Stomach (tissue), 9 donors: ENCODE data around the gene FZR1. TPM values are rescaled to one million over a fixed set of nuclear protein-coding genes. Genes with fewer than 3 reads are reported as not detected.
"Not testable (repeated sequence)": the region's sequence is repeated elsewhere in the genome, so short reads cannot be mapped to it uniquely, and the experiment has no call there.

Source experiments
- DNase-seq, 2 donors: peaks; one replicate each; pipeline versions ENCODE4 v3.0.0 to v3.0.0-alpha.2; 2013 to 2019
- H3K27ac ChIP-seq, 5 donors: fragments of 200-600 bp in 4 of 5; sonication (generic) in 4 of 5; one replicate each; pipeline ENCODE4 v1.5.1; 2013 to 2019; ENCODE audit warnings: mild to moderate bottlenecking in 1 of 5, moderate library complexity in 1 of 5
- H3K27me3 ChIP-seq, 3 donors: fragments of 200-600 bp; sonication (generic); one replicate each; pipeline ENCODE4 v1.5.1; 2017 to 2019; ENCODE audit warnings: mixed run types in 1 of 3
- H3K36me3 ChIP-seq, 4 donors: fragments of 200-600 bp; sonication (generic); 1 replicate in 3 of 4; 2 replicates in 1 of 4; pipeline ENCODE4 v1.5.1; 2016 to 2019
- H3K4me1 ChIP-seq, 4 donors: fragments of 200-600 bp; sonication (generic); one replicate each; pipeline ENCODE4 v1.5.1; 2016 to 2019
- H3K4me3 ChIP-seq, 4 donors: fragments of 200-600 bp; sonication (generic) in 3 of 4; one replicate each; pipeline ENCODE4 v1.5.1; 2016 to 2019; ENCODE audit warnings: mild to moderate bottlenecking in 1 of 4
- H3K9me3 ChIP-seq, 4 donors: fragments of 200-600 bp; sonication (generic); one replicate each; pipeline ENCODE4 v1.5.1; 2016 to 2019
- EP300 ChIP-seq: sonication (generic); formaldehyde crosslinking; IDR thresholded peaks from one replicate; pipeline ENCODE4 v1.6.1; 2017; ENCODE audit warnings: antibody characterized with exemption
- POLR2A ChIP-seq, 4 donors: fragments of 450-650 bp; IDR thresholded peaks; one replicate each; pipeline ENCODE4 v1.6.1; 2016; ENCODE audit warnings: antibody characterized with exemption in 4 of 4, control low read depth in 2 of 4, mild to moderate bottlenecking in 1 of 4, moderate library complexity in 1 of 4
- POLR2AphosphoS5 ChIP-seq, 3 donors: sonication (generic); formaldehyde crosslinking; IDR thresholded peaks; one replicate each; pipeline ENCODE4 v1.6.1; 2016; ENCODE audit warnings: antibody characterized with exemption in 3 of 3
- WGBS, 5 donors: extraction: QIAGEN DNeasy Blood & Tissue Kit in 3 of 5; methylation state at CpG; one replicate each; pipeline versions ENCODE4 v1.1.5 to v1.1.7; 2013 to 2018; 5-methylcytosine and 5-hydroxymethylcytosine counted together
- intact Hi-C: fragments of 100-400 bp; cut with DNase I; formaldehyde crosslinking; loops from one replicate; pipeline ENCODE4 v1.15.1; 2023; ENCODE audit warnings: low total_unique reads
- polyA plus RNA-seq, 3 donors: library from polyadenylated mRNA; stranded (reverse); fragments of 200-250 nt; gene quantifications; one replicate each; pipeline ENCODE4 v1.2.3, GENCODE V29; 2013
- total RNA-seq, 5 donors: library from RNA; depleted of rRNA; stranded (reverse); fragments of >200 nt; gene quantifications; one replicate each; pipeline versions ENCODE4 v1.1.0 to v1.2.3, GENCODE V29; 2014 to 2016
- TF ChIP-seq, protein P1 (sequence below), 7 experiments: fragments of 450-650 bp in 4 of 7; fragments of 200-600 bp in 3 of 7; sonication (generic) in 3 of 7; IDR thresholded peaks; one replicate each; pipeline ENCODE4 v1.5.1; 2016 to 2019; ENCODE audit warnings: antibody characterized with exemption in 7 of 7, control low read depth in 2 of 7, mild to moderate bottlenecking in 1 of 7
- donor health status: healthy with polysubstance abuse.
- donor health status: Bipolar disorder and iron deficiency.
- donor health status: healthy.

The FZR1 gene
- total and polyA plus RNA-seq, 8 donors, result 9.4 to 113 (median 21.3) TPM

DNA sequence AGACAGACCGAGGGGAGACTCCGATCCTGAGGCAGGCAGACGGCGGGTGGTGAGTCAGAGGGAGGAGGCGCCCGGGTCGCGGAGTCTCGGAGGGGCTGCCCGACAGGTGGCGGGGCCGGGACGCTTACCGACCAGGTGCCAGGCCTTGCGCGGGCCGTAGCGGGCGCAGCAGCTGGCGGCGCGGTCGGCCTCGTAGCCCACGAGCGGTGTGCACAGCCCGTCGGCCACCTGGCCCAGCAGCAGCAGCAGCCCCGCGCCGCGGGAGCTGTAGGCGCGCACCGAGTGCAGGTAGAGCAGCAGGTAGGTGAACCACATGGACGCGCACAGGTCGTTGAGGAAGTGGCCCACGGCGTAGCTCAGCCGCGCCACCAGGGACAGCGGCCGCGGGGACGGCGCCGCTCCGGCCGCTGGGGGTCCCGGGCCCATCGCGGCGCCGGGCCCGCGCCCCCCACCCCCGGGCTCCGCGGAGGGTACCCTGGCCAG lies 50.9 kb downstream of the FZR1 start:
- Histone ChIP-seq H3K4me3 (peak overlapping the region; percentile 92 to 99 (median 96)), H3K27ac (peak overlapping the region; percentile 60 to 90 (median 81)), H3K27me3 (no peaks in the 10 kb centered on the region), H3K9me3 (no peaks in the 10 kb centered on the region), H3K4me1 (peaks cover 22 to 57% (median 41%) of the 10 kb centered on the region in 4 donors), H3K36me3 (no peaks in the 10 kb centered on the region)
- peak; percentile 48 to 74 for DNase-seq
- TF ChIP-seq, protein P1, sequence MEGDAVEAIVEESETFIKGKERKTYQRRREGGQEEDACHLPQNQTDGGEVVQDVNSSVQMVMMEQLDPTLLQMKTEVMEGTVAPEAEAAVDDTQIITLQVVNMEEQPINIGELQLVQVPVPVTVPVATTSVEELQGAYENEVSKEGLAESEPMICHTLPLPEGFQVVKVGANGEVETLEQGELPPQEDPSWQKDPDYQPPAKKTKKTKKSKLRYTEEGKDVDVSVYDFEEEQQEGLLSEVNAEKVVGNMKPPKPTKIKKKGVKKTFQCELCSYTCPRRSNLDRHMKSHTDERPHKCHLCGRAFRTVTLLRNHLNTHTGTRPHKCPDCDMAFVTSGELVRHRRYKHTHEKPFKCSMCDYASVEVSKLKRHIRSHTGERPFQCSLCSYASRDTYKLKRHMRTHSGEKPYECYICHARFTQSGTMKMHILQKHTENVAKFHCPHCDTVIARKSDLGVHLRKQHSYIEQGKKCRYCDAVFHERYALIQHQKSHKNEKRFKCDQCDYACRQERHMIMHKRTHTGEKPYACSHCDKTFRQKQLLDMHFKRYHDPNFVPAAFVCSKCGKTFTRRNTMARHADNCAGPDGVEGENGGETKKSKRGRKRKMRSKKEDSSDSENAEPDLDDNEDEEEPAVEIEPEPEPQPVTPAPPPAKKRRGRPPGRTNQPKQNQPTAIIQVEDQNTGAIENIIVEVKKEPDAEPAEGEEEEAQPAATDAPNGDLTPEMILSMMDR (IDR thresholded peaks at IDR 0.05), result no peak
- TF ChIP-seq POLR2A (IDR thresholded peaks at IDR 0.05) (no peak), EP300 (no peak), POLR2AphosphoS5 (IDR thresholded peaks at IDR 0.05) (no peak)
- 0 to 1% (median 0%) methylated on average over 11 to 60 of the region's 60 CpGs for WGBS, 5 donors
- intact Hi-C loops, result no loop called here

DNA sequence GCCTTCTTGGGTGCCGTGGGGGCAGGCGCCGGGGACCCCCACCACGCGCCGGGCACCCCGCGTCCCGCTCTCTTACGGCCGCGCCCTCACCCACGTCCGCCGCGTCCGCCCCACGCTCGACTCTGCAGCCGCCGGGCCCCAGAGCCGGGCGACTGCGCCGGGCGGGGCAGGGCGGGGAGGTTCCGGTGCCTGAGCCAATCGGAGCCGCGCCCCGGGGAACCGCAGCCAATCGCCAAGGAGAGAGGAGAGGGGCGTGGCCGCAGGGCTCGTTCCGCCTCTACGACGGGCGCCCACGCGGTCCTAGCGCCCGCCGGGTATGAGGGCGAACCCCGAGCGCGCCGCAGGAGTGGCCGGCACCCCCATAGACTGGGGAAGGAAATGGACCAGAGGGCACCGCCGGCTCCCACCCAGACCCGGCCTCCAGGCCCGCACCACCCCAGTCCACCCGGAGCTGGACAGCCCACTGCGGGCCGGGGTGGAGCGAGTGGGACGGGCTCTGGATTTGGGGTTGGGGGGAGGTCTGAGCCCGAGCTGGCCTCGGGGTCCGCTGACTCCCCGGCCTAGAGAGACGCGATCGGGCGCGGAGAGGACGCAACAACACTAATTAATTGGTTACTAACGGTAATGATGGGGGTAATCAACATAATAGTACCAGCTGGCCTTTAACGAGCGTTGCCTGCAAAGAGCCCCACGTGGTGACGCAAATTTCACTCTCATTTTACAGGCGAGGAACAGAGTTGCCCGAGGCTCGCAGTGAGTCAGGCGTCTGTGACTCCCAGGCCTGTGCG lies 51.5 kb downstream of the FZR1 start, which contains the start of gene MFSD12:
TSS of gene MFSD12 (minus strand) at position 126 of the 788 bp plus-strand sequence. CDS start 183 bp downstream, outside the sequence.
- H3K4me3 ChIP-seq, result peak within 1 kb of the TSS; percentile 92 to 99 (median 96)

DNA sequence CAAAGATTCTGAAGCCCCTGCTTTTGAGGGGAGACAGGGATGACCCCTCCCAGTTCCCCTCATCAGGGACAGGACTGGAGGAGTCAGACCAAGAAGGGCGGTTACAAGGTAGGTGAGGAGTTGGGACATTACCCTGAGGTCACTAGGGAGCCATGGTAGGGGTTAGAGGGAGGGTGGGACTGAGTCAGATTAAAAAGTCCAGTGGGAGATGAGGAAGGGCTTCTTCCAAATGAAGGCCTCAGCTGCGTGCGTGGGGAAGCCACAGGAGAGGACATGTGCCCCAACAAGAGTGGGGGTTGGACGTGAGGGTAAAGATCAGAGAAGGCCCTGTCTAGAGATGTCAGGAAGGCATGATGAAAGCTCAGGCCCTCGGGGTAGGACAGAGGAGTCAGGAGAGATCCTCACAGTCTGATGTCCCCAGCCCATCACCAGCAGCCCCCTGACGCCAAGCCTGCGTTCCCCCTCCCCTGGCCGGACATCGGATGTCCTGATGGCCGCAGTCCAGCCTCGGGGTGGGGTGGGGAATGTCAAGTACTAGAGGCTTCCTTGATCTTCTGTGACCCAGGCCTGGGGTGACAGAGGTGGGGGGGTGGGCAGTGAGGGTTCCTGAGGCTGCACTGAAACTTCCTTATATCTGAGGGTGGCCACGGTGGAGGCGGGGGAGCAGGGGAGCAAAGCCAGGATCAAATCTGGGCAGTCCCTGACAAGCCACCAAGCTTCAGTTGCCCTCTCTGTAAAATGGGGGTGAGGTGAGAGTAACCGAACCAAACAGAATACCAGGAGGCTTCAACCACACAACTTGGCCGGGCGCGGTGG lies 57.8 kb downstream of the FZR1 start:
- no peaks in the 10 kb centered on the region for H3K27me3 ChIP-seq
- DNase-seq, result no peak
- H3K4me1 ChIP-seq, result no peaks in the 10 kb centered on the region
- H3K4me3 ChIP-seq, result no peak overlapping the region
- H3K27ac ChIP-seq, result no peak overlapping the region
- no peaks in the 10 kb centered on the region for H3K36me3 ChIP-seq
- TF ChIP-seq POLR2AphosphoS5 (IDR thresholded peaks at IDR 0.05) (no peak), EP300 (no peak), POLR2A (IDR thresholded peaks at IDR 0.05) (no peak)
- TF ChIP-seq, protein P1 (IDR thresholded peaks at IDR 0.05), result no peak
- 73 to 88% (median 84%) methylated on average over 12 to 17 of the region's 17 CpGs for WGBS, 5 donors
- no peaks in the 10 kb centered on the region for H3K9me3 ChIP-seq
- intact Hi-C loops, result no loop called here

More for the DNA sequence above, 51.5 kb downstream of the FZR1 start, which contains the start of gene MFSD12:
- Histone ChIP-seq H3K27ac (peak within 1 kb of the TSS; percentile 78 to 90 (median 86)), H3K36me3 (no peaks in the 10 kb centered on the region), H3K27me3 (no peaks in the 10 kb centered on the region), H3K9me3 (no peaks in the 10 kb centered on the region), H3K4me1 (peaks cover 22 to 54% (median 41%) of the 10 kb centered on the region in 4 donors)
- TF ChIP-seq EP300, result no peak
- peak; percentile 61 to 92 (median 90) for TF ChIP-seq POLR2AphosphoS5 (IDR thresholded peaks at IDR 0.05)
- intact Hi-C loops, result no loop called here
- 0 to 1% (median 1%) methylated on average over 45 to 81 of the region's 81 CpGs for WGBS, 5 donors
- peak; percentile 95 to 98 for DNase-seq

DNA sequence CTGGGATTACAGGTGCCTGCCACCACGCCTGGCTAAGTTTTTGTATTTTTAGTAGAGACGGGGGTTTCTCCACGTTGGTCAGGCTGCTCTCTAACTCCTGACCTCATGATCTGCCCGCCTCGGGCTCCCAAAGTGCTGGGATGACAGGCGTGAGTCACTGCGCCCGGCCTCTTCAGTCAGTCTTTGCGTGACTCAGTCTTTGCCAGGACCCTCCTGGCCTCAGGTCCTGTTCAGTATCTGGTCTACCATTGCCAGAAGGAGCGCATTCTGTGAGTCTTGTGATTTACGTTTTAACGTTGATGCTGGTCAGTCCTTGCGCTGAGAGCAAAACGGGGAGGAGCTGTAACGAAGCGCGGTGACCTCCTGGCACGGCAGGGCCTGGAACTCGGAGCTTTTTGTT lies 59.0 kb downstream of the FZR1 start:
- no peak for DNase-seq
- Histone ChIP-seq H3K4me3 (no peak overlapping the region), H3K4me1 (no peaks in the 10 kb centered on the region), H3K27ac (no peak overlapping the region), H3K27me3 (no peaks in the 10 kb centered on the region), H3K9me3 (no peaks in the 10 kb centered on the region), H3K36me3 (no peaks in the 10 kb centered on the region)
- intact Hi-C loops, result no loop called here
- WGBS, 5 donors, result 89 to 90% (median 89%) methylated on average over 14 to 19 of the region's 19 CpGs
- TF ChIP-seq, protein P1 (IDR thresholded peaks at IDR 0.05), result no peak
- TF ChIP-seq POLR2AphosphoS5 (IDR thresholded peaks at IDR 0.05) (no peak), EP300 (no peak), POLR2A (IDR thresholded peaks at IDR 0.05) (no peak)

DNA sequence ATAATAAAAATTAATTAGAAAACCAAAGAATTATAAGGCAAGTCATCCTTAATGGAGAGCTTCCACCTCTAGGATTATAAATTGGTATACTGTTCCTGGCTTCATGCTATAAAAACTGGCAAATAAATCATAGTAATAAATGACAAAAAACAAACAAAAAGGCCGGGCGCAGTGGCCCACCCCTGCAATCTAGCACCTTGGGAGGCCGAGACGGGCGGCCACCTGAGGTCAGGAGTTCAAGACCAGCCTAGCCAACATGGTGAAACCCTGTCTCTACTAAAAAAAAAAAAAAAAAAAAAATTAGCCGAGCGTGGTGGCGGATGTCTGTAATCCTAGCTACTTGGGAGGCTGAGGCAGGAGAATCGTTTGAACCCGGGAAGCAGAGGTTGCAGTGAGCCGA lies 63.9 kb downstream of the FZR1 start:
- DNase-seq, H3K27ac ChIP-seq: not testable (repeated sequence)

More for the DNA sequence above, 63.9 kb downstream of the FZR1 start:
- H3K27me3 ChIP-seq, H3K4me3 ChIP-seq, H3K9me3 ChIP-seq, intact Hi-C loops, H3K36me3 ChIP-seq: not testable (repeated sequence)
- peaks cover 15 to 31% (median 23%) of the 10 kb centered on the region in 4 donors for H3K4me1 ChIP-seq
- 71 to 80% (median 75%) methylated on average over 11 of the region's 11 CpGs for WGBS, 5 donors
